ENCODE measurements around the gene GLRA1. TPM values are rescaled to one million over a fixed set of nuclear protein-coding genes. Genes with fewer than 3 reads are reported as not detected.
"Not testable (repeated sequence)": the region's sequence is repeated elsewhere in the genome, so short reads cannot be mapped to it uniquely, and the experiment has no call there.

Gene GLRA1
- total and polyA plus RNA-seq, 2 of the 4 experiments (the other 2 are of a cell fraction): not detected

DNA sequence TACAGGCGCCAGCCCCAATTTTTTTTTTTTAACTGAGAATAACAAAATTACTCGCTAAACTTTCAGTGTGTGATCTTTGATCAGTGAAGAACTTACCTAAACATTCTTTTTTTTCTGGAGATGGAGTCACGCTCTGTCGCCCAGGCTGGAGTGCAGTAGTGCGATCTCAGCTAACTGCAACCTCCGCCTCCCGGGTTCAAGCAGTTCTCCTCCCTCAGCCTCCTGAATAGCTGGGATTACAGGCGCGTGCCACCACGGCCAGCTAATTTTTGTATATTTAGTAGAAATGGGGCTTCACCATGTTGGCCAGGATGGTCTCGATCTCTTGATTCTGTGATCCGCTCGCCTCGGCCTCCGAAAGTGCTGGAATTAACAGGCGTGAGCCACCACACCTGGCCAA is 141.0 kb downstream of the GLRA1 start:
- H3K27me3 ChIP-seq (ENCODE audit: control insufficient read depth, insufficient read depth, low read length); H3K56ac ChIP-seq (ENCODE audit: extremely low read depth, insufficient read depth, low read length); H2BK15ac ChIP-seq (ENCODE audit: low read depth, low read length); H2BK20ac ChIP-seq (ENCODE audit: low read depth, low read length); H2AFZ ChIP-seq (replicated peaks; ENCODE audit: low read length, poor library complexity); H3K27ac ChIP-seq (ENCODE audit: insufficient read depth, low read length); ATAC-seq (ENCODE audit: low read depth); in situ Hi-C loops (cut with MboI; ENCODE audit: low sequenced_read_pairs); H3K4me2 ChIP-seq (ENCODE audit: low read depth, low read length); H2AK5ac ChIP-seq (ENCODE audit: low read depth, low read length); H2BK120ac ChIP-seq (ENCODE audit: low read depth, low read length); POLR2A ChIA-PET (ENCODE audit: unreplicated experiment); BruUV-seq (replicated peaks); H4K8ac ChIP-seq (ENCODE audit: low read depth in 2 of 2, low read length in 2 of 2); H3K14ac ChIP-seq (replicated peaks; ENCODE audit: low read depth, low read length); H2BK5ac ChIP-seq (ENCODE audit: low read depth, low read length, poor library complexity, severe bottlenecking); H3K9ac ChIP-seq (ENCODE audit: low read depth, low read length); H3K23ac ChIP-seq (ENCODE audit: low read depth, low read length); dilution Hi-C loops (cut with HindIII; ENCODE audit: low sequenced_read_pairs, unreplicated experiment); H3K9me3 ChIP-seq (ENCODE audit: control insufficient read depth, insufficient read depth, low read length); intact Hi-C loops (cut with micrococcal nuclease); DNase-seq; H4K91ac ChIP-seq (ENCODE audit: insufficient read depth, low read depth, low read length); H4K5ac ChIP-seq (ENCODE audit: low read depth, low read length); H3K4me1 ChIP-seq (ENCODE audit: control insufficient read depth, insufficient read depth, low read length); H3K9me1 ChIP-seq (ENCODE audit: insufficient read depth, low read length); H3K4me3 ChIP-seq (ENCODE audit: insufficient read depth, low read depth, low read length); H3K4ac ChIP-seq (ENCODE audit: low read depth, low read length); H3K18ac ChIP-seq (ENCODE audit: low read depth, low read length); H2AK9ac ChIP-seq (replicated peaks; ENCODE audit: low read depth, low read length, poor library complexity): not testable (repeated sequence)
- peaks cover 91% of the 10 kb centered on the region for H4K20me1 ChIP-seq (ENCODE audit: insufficient read depth, low read length)
- WGBS, 2 experiments (ENCODE audit: extremely low coverage in 2 of 2, insufficient read length in 1 of 2): no CpG with 5 or more reads among the region's 16 CpGs
- H3K79me1 ChIP-seq (ENCODE audit: low read depth in 1 of 2, low read length in 2 of 2): peaks cover 1 to 21% of the 10 kb centered on the region in 2 experiments; a peak in 3 of 4 replicates
- CTCF ChIA-PET: interaction anchor here (0.5 kb wide), 1 partner anchor 15 kb away, joined by 3 read pairs; no protein-coding TSS in a partner anchor
- H3K36me3 ChIP-seq (ENCODE audit: control insufficient read depth, insufficient read depth, low read length): peaks cover 11% of the 10 kb centered on the region; the same call in 1 of the 2 replicates
